NCI-H2171 treated with DMSO at 0.1 percent for 48 hours (cell line): ENCODE data around the gene EHD1.

Experiments
- DNase-seq: peaks from one replicate; lab custom pipeline; 2025; lab: John Stamatoyannopoulos, UW

The EHD1 gene

DNA sequence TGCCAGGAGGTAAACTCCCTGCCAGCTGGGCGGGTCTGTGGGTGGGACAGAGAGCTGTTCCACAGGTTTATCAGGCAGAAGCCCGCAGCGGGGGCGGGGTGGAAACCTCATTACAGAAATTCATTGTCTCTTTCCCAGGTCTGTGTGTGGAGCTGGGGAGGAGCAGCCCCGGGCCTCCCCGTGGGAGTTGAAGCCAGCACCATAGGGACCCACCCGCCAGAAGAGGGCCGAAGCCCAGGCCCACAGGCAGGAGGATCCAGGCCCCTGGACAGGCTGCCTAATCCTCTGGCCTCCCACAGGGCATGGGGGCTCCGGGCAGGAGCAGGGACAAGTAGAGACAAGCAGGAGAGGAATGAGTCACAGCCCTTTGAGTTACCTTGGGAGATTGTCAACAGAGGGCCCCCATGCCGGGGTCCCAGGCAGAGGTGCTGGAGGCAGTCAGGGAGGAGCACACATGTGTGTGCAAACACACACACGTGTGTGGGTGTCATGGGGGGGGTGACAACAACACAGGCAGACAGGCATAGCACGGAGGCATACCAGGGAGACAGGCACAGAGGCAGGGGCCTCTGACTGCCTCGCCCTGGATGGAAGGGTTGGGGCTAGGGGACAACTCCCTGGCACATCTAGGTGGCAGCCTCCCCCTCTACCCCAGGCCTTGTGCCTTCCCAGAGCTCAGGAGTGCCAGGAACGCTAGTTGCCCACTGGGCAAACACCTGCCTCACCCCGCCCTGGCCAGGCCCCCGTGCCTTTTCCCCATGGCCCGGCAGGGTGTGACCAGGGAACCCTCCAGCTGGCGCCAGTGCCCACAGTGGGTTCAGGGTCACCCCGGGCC is 35.4 kb downstream of the EHD1 start:
- peak; percentile 30 for DNase-seq

DNA sequence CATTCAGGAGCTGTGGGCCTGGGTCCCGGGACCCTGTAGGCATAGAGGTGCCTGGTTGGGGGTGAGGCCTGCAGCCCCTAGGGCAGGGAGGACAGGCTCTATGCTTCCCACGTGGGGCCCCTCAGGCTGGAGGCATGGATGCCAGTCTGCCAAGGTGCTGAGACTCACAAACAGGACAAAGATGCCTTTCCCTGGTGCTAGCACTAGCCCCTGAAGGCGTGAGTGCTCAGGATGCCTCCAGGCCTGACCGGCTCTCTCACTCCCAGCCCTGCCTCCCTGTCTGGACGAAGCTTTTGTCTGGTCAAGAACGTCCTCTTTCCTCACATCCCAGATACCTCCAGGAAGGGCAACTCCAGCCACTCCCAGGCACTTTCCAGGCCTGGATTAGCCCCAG is 36.1 kb downstream of the EHD1 start:
- DNase-seq = no peak

DNA sequence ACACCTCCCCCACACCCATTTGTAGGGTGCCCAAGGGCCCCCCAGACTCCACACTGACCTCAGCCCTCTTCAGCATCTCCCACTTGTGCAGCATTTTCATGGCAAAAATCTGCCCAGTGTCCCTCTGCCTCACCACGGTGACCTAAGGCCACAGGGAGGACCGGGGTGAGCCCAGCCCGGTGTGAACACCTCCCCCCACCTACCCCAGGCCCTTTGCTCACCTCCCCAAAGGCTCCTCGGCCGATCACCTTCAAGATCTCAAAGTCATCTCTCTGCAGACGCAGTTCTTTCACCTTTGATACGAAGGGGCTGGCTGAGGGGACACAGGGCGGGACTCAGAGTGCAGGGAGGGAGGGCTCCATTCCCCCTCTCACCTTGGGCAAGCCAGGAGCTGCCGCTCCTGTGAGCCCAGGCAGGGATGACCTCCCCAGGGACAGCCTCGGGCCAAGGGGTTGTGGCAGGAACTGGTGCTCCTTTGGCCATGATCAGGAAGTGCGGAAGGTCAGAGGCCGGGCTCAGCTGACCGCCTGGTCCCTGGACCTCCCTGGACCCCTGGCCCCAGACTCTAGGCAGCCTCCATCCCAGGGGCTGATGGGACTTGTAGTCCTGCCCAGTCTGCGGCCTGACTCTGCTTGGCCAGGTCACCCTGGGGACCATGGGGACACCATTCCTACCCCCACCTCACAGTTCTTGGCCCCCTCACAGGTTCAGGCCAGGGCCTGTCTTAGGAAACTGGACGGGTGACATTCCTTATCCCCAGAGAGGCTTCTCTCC is 36.6 kb downstream of the EHD1 start:
- DNase-seq = no peak

- no peak for DNase-seq
These were observed 38.3 kb downstream of the EHD1 start for GRCh38 chr11:64839887-64840782.

DNA sequence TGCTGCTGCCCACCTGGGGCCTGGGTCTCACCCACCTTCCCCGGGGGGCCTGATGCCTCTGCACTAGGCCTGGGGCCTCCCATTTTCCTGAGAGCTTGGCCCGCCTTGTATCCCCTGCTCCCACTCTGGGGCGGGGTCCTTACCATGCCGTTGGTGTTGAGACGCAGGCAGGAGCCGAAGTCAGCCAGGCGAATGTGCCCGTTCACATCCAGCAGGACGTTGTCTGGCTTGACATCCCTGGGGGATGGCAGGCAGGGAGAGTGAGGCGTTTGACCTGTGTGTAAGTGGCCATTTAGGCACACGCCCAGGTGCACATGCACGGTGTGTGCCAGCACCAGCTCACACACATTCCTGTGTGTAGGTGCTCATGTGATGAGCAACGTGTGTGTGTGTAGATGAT is 39.1 kb downstream of the EHD1 start:
- no peak for DNase-seq

DNA sequence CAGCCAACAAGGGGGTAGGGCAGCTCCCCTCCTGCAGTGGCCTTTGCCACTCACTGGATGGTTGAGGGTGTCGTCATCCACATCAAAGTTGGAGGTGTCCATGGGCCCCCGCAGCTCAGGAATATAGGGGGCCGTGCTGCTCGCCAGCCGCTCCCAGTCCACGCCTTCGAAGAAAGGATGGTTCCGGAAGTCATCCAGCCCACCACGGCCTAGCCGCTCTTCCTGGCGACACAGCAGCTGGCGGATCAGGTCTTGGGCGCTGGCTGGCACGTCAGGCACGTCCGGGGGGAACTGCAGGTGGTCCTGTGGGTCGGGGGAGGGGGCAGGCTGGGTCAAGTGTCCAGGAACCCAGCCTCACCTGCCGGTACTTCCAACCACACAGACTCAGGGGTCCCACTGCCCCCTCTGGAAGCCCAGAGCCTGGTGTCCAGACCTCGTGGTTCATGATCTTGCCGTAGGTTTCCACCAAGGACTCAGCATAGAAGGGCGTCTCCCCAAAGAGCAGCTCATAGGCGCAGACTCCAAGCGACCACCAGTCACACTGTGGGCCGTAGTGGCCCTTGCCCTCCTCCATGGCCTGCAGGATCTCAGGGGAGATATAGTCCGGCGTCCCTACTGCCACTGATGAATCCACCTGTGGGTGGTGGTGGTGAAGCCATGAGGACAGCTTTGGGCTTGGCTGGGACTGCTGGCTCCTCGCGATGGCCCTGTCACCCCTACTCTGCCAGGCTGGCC is 39.7 kb downstream of the EHD1 start:
- DNase-seq = no peak

GRCh38 chr11:64837887-64838351 is 40.5 kb downstream of the EHD1 start:
- DNase-seq = no peak

- no peak for DNase-seq
These were observed 41.9 kb downstream of the EHD1 start for GRCh38 chr11:64836448-64837072.

- no peak for DNase-seq
These were observed 42.6 kb downstream of the EHD1 start for GRCh38 chr11:64835616-64836447.

- no peak for DNase-seq
These were observed 43.5 kb downstream of the EHD1 start for GRCh38 chr11:64834723-64835615.

- no peak for DNase-seq
These were observed 44.2 kb downstream of the EHD1 start for GRCh38 chr11:64834031-64834722.

DNA sequence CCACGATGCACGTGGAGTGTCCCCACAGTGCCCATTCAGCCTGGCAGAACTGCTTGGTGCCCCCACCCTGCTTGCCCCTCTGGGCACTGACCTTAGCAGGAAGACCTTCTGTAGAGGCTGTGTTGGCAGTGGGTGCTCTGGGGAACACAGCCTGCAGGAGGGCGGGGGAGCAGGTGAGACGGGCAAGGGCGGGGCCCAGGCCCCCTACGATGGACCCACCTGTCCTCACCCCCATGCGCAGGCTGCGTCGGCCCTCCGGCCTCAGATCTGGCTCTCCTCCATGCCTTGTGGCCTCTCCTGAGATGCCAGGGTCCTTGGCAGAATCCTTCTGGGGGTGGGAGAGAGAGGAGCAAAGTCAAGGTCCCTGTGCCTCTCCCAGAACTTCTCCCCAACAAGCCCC is 44.9 kb downstream of the EHD1 start:
- DNase-seq = no peak

DNA sequence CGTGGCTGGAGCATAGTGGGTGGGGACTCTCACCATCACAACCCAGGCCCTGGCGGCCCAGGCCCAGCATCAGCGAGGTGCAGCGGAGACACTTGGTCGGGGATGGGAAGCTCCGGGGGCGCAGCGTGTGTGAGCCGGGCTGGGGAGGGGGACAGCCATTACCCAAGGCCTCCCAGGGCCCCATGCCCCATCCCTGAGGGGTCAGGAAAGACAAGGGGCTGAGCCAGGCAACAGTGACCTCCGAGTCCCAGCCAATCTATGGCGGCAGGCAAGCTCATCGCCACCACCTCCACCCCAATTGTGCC is 45.3 kb downstream of the EHD1 start:
- no peak for DNase-seq

DNA sequence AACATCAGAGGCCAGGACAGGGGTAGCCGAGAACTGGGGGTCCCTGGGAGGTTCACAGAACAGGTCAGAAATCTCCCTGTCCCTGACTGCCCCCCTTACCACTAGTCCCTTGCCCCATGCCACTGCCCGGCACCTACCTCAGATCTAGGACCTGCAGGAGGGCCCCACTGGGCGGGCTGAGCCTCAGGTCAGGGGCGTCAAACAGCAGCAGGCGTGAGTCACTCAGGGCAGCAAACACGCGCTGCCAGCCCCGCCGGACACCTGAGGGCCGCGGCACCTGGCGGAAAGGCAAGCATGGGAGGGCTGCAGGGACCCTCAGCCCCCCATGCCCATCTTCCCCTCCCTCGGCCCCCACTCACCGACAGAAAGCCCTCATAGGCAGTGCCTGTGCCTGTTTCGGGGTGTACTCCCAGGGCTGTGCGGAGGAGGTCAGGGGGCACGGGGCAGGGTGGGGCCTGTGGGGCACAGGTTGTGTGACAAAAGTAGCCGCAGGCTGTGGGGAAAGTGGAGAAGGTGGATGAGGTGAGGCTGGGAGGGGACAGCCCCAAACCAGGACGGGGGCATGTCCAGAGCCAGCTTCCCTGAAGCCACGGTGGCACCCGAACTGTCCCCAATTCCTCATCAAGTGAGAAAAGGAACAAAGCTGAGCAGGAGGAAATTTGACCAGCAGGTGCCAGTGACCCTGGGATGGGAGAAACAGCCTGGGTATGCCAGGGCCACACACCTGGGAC is 45.8 kb downstream of the EHD1 start:
- DNase-seq = no peak

- DNase-seq = no peak
These were observed 47.0 kb downstream of the EHD1 start for GRCh38 chr11:64831411-64831891.

DNA sequence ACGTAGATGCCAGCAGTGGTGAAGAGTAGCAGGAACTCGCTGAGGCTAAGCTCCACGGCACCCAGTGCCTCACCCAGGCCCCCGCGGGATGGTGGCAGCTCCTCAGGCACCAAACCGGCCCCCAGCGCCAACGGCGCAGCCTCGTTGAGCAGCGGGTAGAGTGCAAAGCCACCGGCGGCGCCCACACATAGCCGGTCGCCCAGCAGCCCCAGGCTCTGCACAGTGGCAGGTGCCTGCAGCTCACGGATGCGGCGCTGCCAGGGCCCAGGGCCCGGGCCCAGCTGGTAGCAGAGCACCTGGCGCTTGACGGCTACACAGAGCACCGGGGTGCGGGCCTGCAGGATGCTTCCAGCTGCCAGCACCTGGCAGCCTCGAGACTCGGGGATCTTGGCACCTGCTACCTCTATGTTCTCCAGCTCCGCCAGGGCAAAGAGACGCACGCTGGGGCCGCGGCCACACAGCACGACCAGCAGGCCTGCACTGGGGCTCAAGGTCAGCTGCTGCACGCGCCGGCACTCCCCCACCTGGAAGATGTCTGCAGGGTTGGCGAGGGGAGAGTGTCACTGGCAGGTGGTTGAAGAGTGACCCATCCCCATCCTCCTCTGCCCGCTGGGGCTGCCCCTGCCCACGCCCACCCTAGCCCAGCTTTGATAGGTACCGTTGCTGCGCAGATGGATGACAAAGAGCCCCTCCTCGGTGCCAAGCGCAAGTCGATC is 48.7 kb downstream of the EHD1 start:
- no peak for DNase-seq

DNA sequence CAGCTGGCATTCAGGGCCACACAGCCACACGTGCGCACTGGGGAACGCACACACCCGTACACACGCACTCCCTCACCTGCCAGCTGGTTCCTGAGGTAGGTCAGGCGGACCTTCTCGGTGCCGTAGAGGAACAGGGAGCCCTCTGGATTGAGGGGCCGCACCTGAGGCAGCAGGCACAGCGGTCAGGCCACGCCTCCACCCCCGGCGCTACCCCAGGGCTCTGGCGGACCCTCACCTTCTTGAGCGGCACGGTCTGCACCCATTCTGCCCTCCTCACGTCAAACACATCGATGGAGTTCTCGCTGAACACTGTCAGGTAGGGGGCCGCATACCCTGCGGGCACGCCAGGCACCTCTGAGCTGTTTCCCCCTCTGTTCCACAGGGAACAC is 51.0 kb downstream of the EHD1 start:
- DNase-seq = no peak
